Activated naive CD4-positive, alpha-beta T cell treated with anti-CD3 and anti-CD28 coated beads, Interleukin-2, amount 50 U/mL, for 24 hours (primary cell): Measurements from ENCODE around the gene BCL3.
A peak's percentile ranks its signal among the peaks of the same experiment; 100 is the strongest.
"Not testable (repeated sequence)": the region's sequence is repeated elsewhere in the genome, so short reads cannot be mapped to it uniquely, and the experiment has no call there.

Source experiments
- H3K27ac Mint-ChIP-seq: one replicate; pipeline ENCODE4 v1.8.0; 2021; ENCODE audit warnings: mild to moderate bottlenecking, mixed read lengths
- H3K27me3 Mint-ChIP-seq: one replicate; pipeline ENCODE4 v1.8.0; 2021; ENCODE audit warnings: mixed read lengths
- H3K36me3 Mint-ChIP-seq: one replicate; pipeline ENCODE4 v1.8.0; 2021; ENCODE audit warnings: mixed read lengths
- H3K4me1 Mint-ChIP-seq: one replicate; pipeline ENCODE4 v1.8.0; 2021; ENCODE audit warnings: mixed read lengths
- H3K4me3 Mint-ChIP-seq: one replicate; pipeline ENCODE4 v1.8.0; 2021; ENCODE audit warnings: mild to moderate bottlenecking, mixed read lengths
- H3K9me3 Mint-ChIP-seq: one replicate; pipeline ENCODE4 v1.8.0; 2021; ENCODE audit warnings: mixed read lengths

The BCL3 gene

GRCh38 chr19:44757735-44758505, 9.4 kb downstream of the BCL3 start:
- H3K27me3 Mint-ChIP-seq, result no peaks in the 10 kb centered on the region
- no peak overlapping the region for H3K4me3 Mint-ChIP-seq
- H3K9me3 Mint-ChIP-seq, result no peaks in the 10 kb centered on the region
- peaks cover 45% of the 10 kb centered on the region for H3K4me1 Mint-ChIP-seq
- peak overlapping the region; percentile 84 for H3K27ac Mint-ChIP-seq
- peaks cover 8% of the 10 kb centered on the region for H3K36me3 Mint-ChIP-seq

- Mint-ChIP-seq H3K36me3 (peaks cover 8% of the 10 kb centered on the region), H3K27ac (no peak overlapping the region), H3K27me3 (no peaks in the 10 kb centered on the region), H3K4me3 (no peak overlapping the region), H3K9me3 (no peaks in the 10 kb centered on the region), H3K4me1 (peaks cover 44% of the 10 kb centered on the region)
Measured at GRCh38 chr19:44758596-44758995, 10.1 kb downstream of the BCL3 start.

GRCh38 chr19:44759083-44759804, 10.7 kb downstream of the BCL3 start:
- H3K4me3 Mint-ChIP-seq, result no peak overlapping the region
- H3K36me3 Mint-ChIP-seq, result peaks cover 8% of the 10 kb centered on the region
- no peak overlapping the region for H3K27ac Mint-ChIP-seq
- H3K4me1 Mint-ChIP-seq, result peaks cover 45% of the 10 kb centered on the region
- H3K27me3 Mint-ChIP-seq, result no peaks in the 10 kb centered on the region
- no peaks in the 10 kb centered on the region for H3K9me3 Mint-ChIP-seq

DNA sequence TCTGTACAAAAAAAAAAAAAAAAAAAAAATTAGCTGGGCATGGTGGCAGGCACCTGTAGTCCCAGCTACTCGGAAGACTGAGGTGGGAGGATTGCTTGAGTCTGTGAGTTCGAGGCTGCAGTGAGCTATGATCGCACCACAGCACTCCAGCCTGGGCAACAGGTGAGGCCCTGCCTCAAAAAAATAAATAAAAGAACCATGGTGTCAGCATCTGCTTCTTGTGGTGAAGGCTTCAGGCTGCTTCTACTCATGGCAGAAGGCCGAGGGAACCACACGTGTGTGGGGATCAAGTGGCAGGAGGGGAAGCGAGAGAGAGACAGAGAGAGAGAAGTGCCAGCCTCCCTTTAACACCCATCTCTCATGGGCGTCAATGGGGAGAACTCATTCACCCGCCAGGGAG, 13.5 kb downstream of the BCL3 start:
- H3K36me3 Mint-ChIP-seq, result peaks cover 8% of the 10 kb centered on the region

GRCh38 chr19:44765033-44765948, 16.8 kb downstream of the BCL3 start:
- H3K4me1 Mint-ChIP-seq, result peaks cover 48% of the 10 kb centered on the region
- H3K27me3 Mint-ChIP-seq, result no peaks in the 10 kb centered on the region

More for the DNA sequence above, 13.5 kb downstream of the BCL3 start:
- Mint-ChIP-seq H3K4me3 (no peak overlapping the region), H3K27ac (no peak overlapping the region), H3K9me3 (no peaks in the 10 kb centered on the region), H3K4me1 (peaks cover 34% of the 10 kb centered on the region), H3K27me3 (no peaks in the 10 kb centered on the region)

DNA sequence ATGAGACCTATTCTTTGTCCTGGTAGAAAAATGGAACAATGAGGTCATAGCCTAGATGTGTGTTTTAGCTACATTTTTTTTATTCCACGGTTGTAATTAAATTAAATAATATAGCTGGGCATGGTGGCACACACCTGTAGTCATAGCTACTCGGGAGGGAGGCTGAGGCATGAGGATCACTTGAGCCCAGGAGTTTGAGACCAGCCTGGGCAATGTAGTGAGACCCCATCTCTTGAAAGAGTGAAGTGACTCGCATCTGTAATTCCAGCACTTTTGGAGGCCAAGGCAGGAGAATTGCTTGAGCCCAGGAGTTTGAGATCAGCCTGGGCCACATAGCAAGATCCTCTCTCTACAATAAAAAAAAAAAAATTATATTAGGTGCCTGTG, 17.4 kb downstream of the BCL3 start:
- Mint-ChIP-seq H3K36me3 (no peaks in the 10 kb centered on the region), H3K9me3 (no peaks in the 10 kb centered on the region), H3K4me1 (peaks cover 48% of the 10 kb centered on the region), H3K27ac (no peak overlapping the region), H3K4me3 (no peak overlapping the region), H3K27me3 (no peaks in the 10 kb centered on the region)

More at GRCh38 chr19:44765033-44765948, 16.8 kb downstream of the BCL3 start:
- H3K27ac Mint-ChIP-seq, result no peak overlapping the region
- H3K36me3 Mint-ChIP-seq, result no peaks in the 10 kb centered on the region
- no peak overlapping the region for H3K4me3 Mint-ChIP-seq
- H3K9me3 Mint-ChIP-seq, result no peaks in the 10 kb centered on the region

GRCh38 chr19:44767295-44768180, 19.0 kb downstream of the BCL3 start:
- no peaks in the 10 kb centered on the region for H3K36me3 Mint-ChIP-seq
- no peaks in the 10 kb centered on the region for H3K9me3 Mint-ChIP-seq
- H3K4me3 Mint-ChIP-seq, result no peak overlapping the region
- H3K27ac Mint-ChIP-seq, result no peak overlapping the region
- H3K4me1 Mint-ChIP-seq, result peaks cover 46% of the 10 kb centered on the region
- H3K27me3 Mint-ChIP-seq, result no peaks in the 10 kb centered on the region

GRCh38 chr19:44770550-44771257, 22.2 kb downstream of the BCL3 start:
- Mint-ChIP-seq H3K4me3 (peak overlapping the region; percentile 30), H3K4me1 (peaks cover 29% of the 10 kb centered on the region), H3K27ac (peak overlapping the region; percentile 5), H3K36me3 (no peaks in the 10 kb centered on the region), H3K27me3 (no peaks in the 10 kb centered on the region), H3K9me3 (no peaks in the 10 kb centered on the region)

GRCh38 chr19:44772144-44772543, 23.6 kb downstream of the BCL3 start:
- H3K4me3 Mint-ChIP-seq, H3K9me3 Mint-ChIP-seq, H3K27me3 Mint-ChIP-seq, H3K27ac Mint-ChIP-seq, H3K36me3 Mint-ChIP-seq: not testable (repeated sequence)
- peaks cover 29% of the 10 kb centered on the region for H3K4me1 Mint-ChIP-seq

- no peaks in the 10 kb centered on the region for H3K36me3 Mint-ChIP-seq
- H3K9me3 Mint-ChIP-seq, result no peaks in the 10 kb centered on the region
- no peak overlapping the region for H3K4me3 Mint-ChIP-seq
- no peaks in the 10 kb centered on the region for H3K27me3 Mint-ChIP-seq
- H3K4me1 Mint-ChIP-seq, result peaks cover 21% of the 10 kb centered on the region
- no peak overlapping the region for H3K27ac Mint-ChIP-seq
Measured at GRCh38 chr19:44772959-44773358, 24.5 kb downstream of the BCL3 start.

DNA sequence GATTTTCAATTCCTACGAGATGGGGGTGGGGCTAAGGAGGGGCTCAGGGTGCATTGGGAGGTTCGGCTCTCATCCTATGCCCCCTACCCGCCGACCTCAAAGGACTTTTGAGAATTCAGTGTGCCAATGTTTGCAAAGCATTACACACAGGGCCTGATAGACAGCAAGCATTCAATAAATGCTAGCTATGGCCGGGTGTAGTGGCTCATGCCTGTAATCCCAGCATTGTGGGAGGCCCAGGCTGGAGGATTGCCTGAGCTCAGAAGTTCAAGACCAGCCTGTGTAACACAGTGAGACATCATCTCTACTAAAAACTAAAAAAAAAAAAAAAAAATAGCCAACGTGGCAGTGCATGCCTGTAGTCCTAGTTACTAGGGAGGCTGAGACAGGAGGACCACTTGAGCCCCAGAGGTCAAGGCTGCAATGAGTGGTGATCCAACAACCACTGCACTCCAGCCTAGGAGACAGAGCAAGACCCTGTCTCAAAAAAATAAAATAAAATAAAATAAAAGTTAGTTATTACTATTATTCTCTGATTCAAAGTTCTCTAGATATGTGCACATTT, 27.2 kb downstream of the BCL3 start:
- no peaks in the 10 kb centered on the region for H3K36me3 Mint-ChIP-seq
- H3K27ac Mint-ChIP-seq, result no peak overlapping the region
- no peaks in the 10 kb centered on the region for H3K9me3 Mint-ChIP-seq
- no peaks in the 10 kb centered on the region for H3K27me3 Mint-ChIP-seq
- peaks cover 3% of the 10 kb centered on the region for H3K4me1 Mint-ChIP-seq
- H3K4me3 Mint-ChIP-seq, result no peak overlapping the region

DNA sequence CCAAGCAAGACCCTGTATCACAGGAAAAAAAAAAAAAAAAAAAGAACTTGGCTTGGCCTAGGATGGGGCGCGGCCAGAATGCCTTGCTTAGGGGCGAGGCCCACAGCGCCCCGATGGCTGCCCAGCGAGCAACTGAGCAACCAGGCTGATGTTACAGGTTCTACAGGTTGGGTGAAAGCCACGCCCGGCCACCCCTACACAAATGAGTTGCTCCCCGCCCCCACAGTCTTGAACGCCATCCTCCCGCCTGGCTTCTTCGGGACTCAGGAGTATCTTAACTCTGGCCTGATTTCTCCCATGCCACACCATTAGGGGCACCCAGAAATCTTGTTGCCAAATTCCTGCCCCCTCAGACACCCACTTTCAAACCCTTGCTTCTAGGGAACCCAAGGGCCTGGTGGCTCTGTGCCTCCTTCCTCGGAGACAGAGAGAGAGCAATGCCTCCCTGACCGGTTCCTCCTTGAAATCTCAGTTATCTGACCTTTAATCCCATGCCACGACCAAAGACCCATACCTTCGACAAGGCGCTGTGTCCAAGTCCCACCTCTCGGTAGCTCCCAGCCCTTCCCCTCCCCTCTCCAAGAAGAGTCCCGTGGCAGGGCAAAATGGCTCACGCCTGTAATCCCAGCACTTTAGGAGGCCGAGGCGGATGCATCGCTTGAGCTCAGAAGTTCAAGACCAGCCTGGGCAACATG, 28.0 kb downstream of the BCL3 start:
- no peak overlapping the region for H3K27ac Mint-ChIP-seq
- no peaks in the 10 kb centered on the region for H3K36me3 Mint-ChIP-seq
- no peaks in the 10 kb centered on the region for H3K9me3 Mint-ChIP-seq
- H3K4me1 Mint-ChIP-seq, result no peaks in the 10 kb centered on the region
- no peaks in the 10 kb centered on the region for H3K27me3 Mint-ChIP-seq
- H3K4me3 Mint-ChIP-seq, result no peak overlapping the region

DNA sequence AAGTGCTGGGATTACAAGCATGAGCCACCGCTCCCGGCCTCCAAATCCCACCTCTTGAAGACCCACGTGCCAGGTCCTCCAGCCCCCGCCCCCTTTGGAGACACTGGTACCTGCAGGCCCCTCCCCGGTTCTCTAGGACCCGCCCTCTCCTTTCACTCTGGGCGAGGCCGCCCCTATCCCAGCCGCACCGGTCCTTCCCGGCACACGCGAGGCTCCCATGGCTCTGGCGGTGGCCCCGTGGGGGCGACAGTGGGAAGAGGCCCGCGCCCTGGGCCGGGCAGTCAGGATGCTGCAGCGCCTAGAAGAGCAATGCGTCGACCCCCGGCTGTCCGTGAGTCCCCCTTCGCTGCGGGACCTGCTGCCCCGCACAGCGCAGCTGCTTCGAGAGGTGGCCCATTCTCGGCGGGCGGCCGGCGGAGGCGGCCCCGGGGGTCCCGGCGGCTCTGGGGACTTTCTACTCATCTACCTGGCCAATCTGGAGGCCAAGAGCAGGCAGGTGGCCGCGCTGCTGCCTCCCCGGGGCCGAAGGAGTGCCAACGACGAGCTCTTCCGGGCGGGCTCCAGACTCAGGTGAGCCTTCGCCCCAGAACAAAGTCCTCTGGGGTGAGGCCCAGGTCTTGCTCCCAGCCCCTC, 29.3 kb downstream of the BCL3 start, which contains the start of gene CBLC:
CBLC (plus strand) TSS at position 176 of the 633 bp plus-strand sequence; CDS start at position 218, 42 bp downstream.
- H3K27me3 Mint-ChIP-seq, result no peaks in the 10 kb centered on the region

More for the DNA sequence above, 29.3 kb downstream of the BCL3 start, which contains the start of gene CBLC:
- Mint-ChIP-seq H3K27ac (no peak within 1 kb of the TSS), H3K36me3 (no peaks in the 10 kb centered on the region), H3K4me3 (no peak within 1 kb of the TSS), H3K9me3 (no peaks in the 10 kb centered on the region), H3K4me1 (no peaks in the 10 kb centered on the region)
